Ascending aorta (tissue), 2 donors: ENCODE results near the gene CCT4. TPM values are rescaled to one million over a fixed set of nuclear protein-coding genes. Genes with fewer than 3 reads are reported as not detected.
"Not testable (repeated sequence)": the region's sequence is repeated elsewhere in the genome, so short reads cannot be mapped to it uniquely, and the experiment has no call there.

Source experiments
- DNase-seq, 2 donors: peaks; one replicate each; pipeline ENCODE4 v3.0.0-alpha.2; 2019; ENCODE audit warnings: low spot score in 2 of 2
- H3K27ac ChIP-seq, 2 donors: fragments of 200-600 bp; sonication (generic); one replicate each; pipeline ENCODE4 v1.5.1; 2016 to 2017; ENCODE audit warnings: mild to moderate bottlenecking in 1 of 2
- H3K27me3 ChIP-seq: fragments of 200-600 bp; sonication (generic); one replicate; pipeline ENCODE4 v1.5.1; 2017
- H3K36me3 ChIP-seq, 2 donors: fragments of 200-600 bp; sonication (generic); one replicate each; pipeline ENCODE4 v1.5.1; 2016
- H3K4me1 ChIP-seq, 2 donors: fragments of 200-600 bp; sonication (generic); one replicate each; pipeline ENCODE4 v1.5.1; 2016 to 2017; ENCODE audit warnings: mild to moderate bottlenecking in 1 of 2
- H3K4me3 ChIP-seq, 2 donors: fragments of 200-600 bp; sonication (generic); one replicate each; pipeline ENCODE4 v1.5.1; 2016 to 2017; ENCODE audit warnings: mild to moderate bottlenecking in 1 of 2
- H3K9me3 ChIP-seq, 2 donors: fragments of 200-600 bp; sonication (generic); one replicate each; pipeline ENCODE4 v1.5.1; 2016
- intact Hi-C: fragments of 100-400 bp; cut with DNase I; formaldehyde crosslinking; loops from one replicate; pipeline ENCODE4 v1.15.1; 2023
- total RNA-seq: library from RNA; depleted of rRNA; stranded (reverse); fragments of >200 nt; gene quantifications from one replicate; pipeline ENCODE4 v1.1.0, GENCODE V29; 2016
- TF ChIP-seq, protein P1 (sequence below), 3 experiments: fragments of 200-600 bp in 2 of 3; fragments of 450-650 bp in 1 of 3; sonication (generic) in 2 of 3; IDR thresholded peaks; one replicate each; pipeline ENCODE4 v1.5.1; 2016 to 2019; ENCODE audit warnings: antibody characterized with exemption in 3 of 3, mild to moderate bottlenecking in 1 of 3, moderate library complexity in 1 of 3

CCT4 gene
- total RNA-seq, 1 donor from 2014 or later, result 35.3 TPM

DNA sequence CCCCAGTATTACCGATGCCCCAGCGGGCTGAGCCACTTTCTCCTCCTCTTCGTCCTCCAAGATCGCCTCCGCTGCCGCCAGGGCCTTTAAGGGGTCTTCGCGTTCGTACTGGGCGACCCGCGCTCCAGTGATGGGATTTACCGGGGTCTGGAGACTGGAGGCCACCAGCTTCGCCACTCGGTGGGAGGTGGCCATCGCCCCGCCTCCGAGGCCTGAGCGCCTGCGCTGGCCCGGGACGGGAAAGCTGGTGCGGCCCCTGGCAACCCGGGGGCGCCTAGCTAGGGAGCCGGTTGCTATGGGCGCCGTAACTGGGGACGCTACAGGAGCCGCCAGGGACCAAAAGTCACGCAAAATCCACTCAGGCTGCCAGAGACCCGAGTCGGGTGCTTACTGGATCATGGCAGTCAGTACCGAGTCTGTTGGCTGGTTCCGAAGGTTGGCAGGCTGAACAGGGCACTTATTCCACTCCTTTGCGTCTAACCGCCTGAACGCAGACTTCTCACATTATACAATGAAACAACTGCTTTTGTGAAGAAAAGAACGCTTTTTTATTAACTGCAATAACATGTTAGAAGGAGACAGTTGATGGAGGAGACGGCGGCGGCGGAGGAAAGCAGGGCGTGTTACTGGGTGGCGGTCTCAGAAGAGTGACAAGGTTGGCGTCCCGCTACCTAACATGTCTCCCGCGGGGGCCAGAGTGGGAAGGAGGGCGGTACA is 34.5 kb downstream of the CCT4 start, which contains the start of gene FAM161A:
TSS of gene FAM161A (minus strand) at position 214 of the 717 bp plus-strand sequence. CDS start at position 195, 19 bp downstream.
- Histone ChIP-seq H3K9me3 (no peaks in the 10 kb centered on the region), H3K4me1 (peaks cover 0 to 4% of the 10 kb centered on the region in 2 donors), H3K36me3 (no peaks in the 10 kb centered on the region), H3K27me3 (no peaks in the 10 kb centered on the region), H3K27ac (peak within 1 kb of the TSS; percentile 93 to 95), H3K4me3 (peak within 1 kb of the TSS; percentile 76 to 94)
- TF ChIP-seq, protein P1, sequence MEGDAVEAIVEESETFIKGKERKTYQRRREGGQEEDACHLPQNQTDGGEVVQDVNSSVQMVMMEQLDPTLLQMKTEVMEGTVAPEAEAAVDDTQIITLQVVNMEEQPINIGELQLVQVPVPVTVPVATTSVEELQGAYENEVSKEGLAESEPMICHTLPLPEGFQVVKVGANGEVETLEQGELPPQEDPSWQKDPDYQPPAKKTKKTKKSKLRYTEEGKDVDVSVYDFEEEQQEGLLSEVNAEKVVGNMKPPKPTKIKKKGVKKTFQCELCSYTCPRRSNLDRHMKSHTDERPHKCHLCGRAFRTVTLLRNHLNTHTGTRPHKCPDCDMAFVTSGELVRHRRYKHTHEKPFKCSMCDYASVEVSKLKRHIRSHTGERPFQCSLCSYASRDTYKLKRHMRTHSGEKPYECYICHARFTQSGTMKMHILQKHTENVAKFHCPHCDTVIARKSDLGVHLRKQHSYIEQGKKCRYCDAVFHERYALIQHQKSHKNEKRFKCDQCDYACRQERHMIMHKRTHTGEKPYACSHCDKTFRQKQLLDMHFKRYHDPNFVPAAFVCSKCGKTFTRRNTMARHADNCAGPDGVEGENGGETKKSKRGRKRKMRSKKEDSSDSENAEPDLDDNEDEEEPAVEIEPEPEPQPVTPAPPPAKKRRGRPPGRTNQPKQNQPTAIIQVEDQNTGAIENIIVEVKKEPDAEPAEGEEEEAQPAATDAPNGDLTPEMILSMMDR (IDR thresholded peaks at IDR 0.05), result no peak
- intact Hi-C loops, result loop anchor here (1.0 to 5.0 kb wide), 7 partner anchors 34 to 1097 kb away; partner anchors contain the start of genes CCT4, EHBP1, PAPOLG and USP34
- peak; percentile 43 to 94 for DNase-seq

DNA sequence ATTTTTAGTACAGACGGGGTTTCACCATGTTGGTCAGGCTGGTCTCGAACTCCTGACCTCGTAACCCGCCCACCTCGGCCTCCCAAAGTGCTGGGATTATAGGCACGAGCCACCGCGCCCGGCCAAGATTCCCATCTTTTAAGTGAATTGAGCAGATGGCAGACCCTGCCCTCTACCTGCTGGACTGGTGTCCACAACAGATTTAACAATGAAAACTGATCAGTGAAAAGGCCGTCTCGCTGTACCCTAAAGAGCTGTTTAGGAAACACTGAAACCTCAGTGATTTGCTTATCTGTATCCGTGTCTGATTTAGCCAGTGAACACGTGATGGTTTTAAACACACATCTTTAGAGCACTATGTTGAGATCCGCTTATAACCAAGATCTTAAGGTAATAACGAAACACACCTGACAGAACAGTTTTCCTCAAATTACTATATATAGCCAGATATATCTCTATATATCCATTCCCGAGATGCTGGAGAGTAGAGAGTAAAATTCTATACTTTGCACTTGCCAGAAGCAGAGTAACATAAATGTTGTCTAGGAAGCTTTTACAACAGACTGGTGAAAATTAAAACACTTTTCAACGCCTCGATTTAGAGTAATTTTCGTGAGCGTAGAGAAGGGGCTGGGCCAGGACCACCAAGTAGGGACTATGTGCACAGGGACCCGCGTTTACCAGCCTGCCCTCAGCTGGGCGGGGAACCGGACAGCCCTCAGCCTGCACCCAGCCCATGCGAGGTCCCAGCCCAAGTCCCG is 35.2 kb downstream of the CCT4 start:
- H3K9me3 ChIP-seq, result no peaks in the 10 kb centered on the region
- TF ChIP-seq, protein P1 (IDR thresholded peaks at IDR 0.05), result no peak
- H3K4me1 ChIP-seq, result peaks cover 0 to 4% of the 10 kb centered on the region in 2 donors
- peak overlapping the region; percentile 93 to 95 for H3K27ac ChIP-seq
- peak in 1 of 2 donors; percentile 17 for DNase-seq
- intact Hi-C loops, result loop anchor here (5.0 kb wide), 2 partner anchors 381 to 1096 kb away; partner anchors contain the start of genes PAPOLG and USP34
- H3K27me3 ChIP-seq, result no peaks in the 10 kb centered on the region
- no peaks in the 10 kb centered on the region for H3K36me3 ChIP-seq
- H3K4me3 ChIP-seq, result peak overlapping the region; percentile 76 to 94

DNA sequence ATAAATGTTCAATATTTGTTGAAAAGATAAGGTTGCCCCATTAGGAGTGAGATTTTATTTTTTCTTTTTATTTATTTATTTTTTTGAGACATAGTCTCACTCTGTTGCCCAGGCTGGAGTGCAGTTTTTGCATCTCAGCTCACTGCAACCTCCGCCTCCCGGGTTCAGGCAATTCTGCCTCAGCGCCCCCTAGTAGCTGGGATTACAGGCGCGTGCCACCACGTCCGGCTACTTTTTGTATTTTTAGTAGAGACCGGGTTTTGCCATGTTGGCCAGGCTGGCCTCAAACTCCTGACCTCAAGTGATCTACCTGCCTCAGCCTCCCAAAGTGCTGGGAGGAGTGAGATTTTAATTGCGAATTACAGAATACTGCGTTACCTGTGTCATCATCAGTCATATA is 37.2 kb downstream of the CCT4 start:
- H3K36me3 ChIP-seq, H3K27ac ChIP-seq, H3K9me3 ChIP-seq, DNase-seq, H3K4me1 ChIP-seq, H3K4me3 ChIP-seq, H3K27me3 ChIP-seq: not testable (repeated sequence)
- intact Hi-C loops, result loop anchor here (5.0 kb wide), 2 partner anchors 379 to 1094 kb away; partner anchors contain the start of genes PAPOLG and USP34

DNA sequence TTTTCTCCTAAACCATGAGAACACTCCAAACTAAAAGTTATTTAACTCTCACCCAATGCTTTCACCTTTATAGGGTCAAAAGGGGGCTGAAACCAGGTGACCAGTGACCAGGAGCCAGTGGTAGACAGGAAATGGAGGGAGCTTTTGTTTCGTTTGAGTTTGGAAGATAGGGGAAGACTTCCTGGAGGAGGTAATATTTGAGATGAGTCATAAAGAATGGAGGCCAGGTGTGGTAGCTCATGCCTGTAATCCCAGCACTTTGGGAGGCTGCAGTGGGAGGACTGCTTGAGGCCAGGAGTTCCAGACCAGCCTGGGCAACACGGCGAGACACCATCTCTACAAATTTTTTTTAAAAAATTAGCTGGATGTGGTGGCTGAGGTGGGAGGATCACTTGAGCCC is 43.1 kb downstream of the CCT4 start:
- Histone ChIP-seq H3K4me1 (no peaks in the 10 kb centered on the region), H3K27ac (no peak overlapping the region), H3K9me3 (no peaks in the 10 kb centered on the region), H3K36me3 (no peaks in the 10 kb centered on the region), H3K27me3 (no peaks in the 10 kb centered on the region), H3K4me3 (no peak overlapping the region)
- intact Hi-C loops, result no loop called here
- DNase-seq, result no peak
- TF ChIP-seq, protein P1 (IDR thresholded peaks at IDR 0.05), result no peak

DNA sequence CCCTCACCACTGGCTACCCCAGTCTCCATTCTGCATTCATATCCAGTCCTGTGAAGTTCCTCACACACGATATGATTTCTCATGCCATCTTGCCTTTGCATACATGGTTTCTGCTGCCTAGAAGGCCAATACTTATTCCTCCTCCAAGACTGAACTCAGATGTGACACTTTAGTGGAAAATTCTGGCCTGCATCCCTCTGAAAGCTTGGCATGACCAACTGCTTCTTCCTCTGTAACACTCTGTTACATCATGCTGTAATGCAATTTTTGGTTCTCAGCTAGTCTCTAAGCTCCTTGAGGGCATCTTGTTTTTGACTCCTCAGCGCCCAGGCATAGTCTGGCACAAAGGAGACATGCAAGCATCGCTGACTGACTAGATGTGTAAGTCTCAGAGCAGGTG is 47.2 kb downstream of the CCT4 start:
- no peaks in the 10 kb centered on the region for H3K36me3 ChIP-seq
- intact Hi-C loops, result no loop called here
- TF ChIP-seq, protein P1 (IDR thresholded peaks at IDR 0.05), result no peak
- no peaks in the 10 kb centered on the region for H3K9me3 ChIP-seq
- no peak overlapping the region for H3K4me3 ChIP-seq
- no peaks in the 10 kb centered on the region for H3K27me3 ChIP-seq
- no peak overlapping the region for H3K27ac ChIP-seq
- no peak for DNase-seq
- no peaks in the 10 kb centered on the region for H3K4me1 ChIP-seq

DNA sequence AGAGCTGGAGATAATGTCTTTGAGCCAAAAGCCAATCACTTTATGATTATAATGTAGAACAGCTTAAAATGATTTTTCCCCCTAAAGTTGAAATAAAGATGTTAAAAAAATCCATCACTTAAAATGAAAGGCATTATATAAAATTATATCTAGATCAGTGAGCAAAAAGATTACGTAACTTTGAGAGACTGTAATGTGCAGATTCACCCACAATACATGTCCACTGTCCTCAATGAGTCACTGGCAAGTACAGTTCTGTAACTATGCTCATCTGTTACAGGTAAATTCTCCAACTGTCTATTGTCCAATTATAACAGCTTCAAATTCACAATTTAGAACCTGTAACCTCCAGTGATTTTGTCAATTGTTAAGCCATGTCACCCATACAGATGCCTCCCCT is 53.6 kb downstream of the CCT4 start:
- intact Hi-C loops, result no loop called here
- Histone ChIP-seq H3K27me3 (no peaks in the 10 kb centered on the region), H3K27ac (no peak overlapping the region), H3K4me1 (no peaks in the 10 kb centered on the region), H3K36me3 (peaks cover 2 to 8% of the 10 kb centered on the region in 2 donors), H3K4me3 (no peak overlapping the region), H3K9me3 (no peaks in the 10 kb centered on the region)
- TF ChIP-seq, protein P1 (IDR thresholded peaks at IDR 0.05), result no peak
- DNase-seq, result no peak
